ENCODE data around the gene FAHD2A.

Gene FAHD2A

GRCh38 chr2:95391641-95392310, 10.7 kb upstream of the FAHD2A start:
- no peak for DNase-seq (ENCODE audit: low read depth)
- no peak for TF ChIP-seq MYC (IDR thresholded peaks at IDR 0.05; ENCODE audit: low read depth, low read length)
- no peak for TF ChIP-seq MAX (IDR thresholded peaks at IDR 0.05; ENCODE audit: low read depth, low read length)
- no peak for TF ChIP-seq CTCF (IDR thresholded peaks at IDR 0.05; ENCODE audit: low read depth, low read length)
- TF ChIP-seq POLR2A (IDR thresholded peaks at IDR 0.05; ENCODE audit: extremely low read depth, insufficient read length), result no peak
- no peak overlapping the region for H3K4me3 ChIP-seq (ENCODE audit: low read depth, low read length)

GRCh38 chr2:95392320-95392719, 10.2 kb upstream of the FAHD2A start:
- no peak overlapping the region for H3K4me3 ChIP-seq (ENCODE audit: low read depth, low read length)
- TF ChIP-seq MAX (IDR thresholded peaks at IDR 0.05; ENCODE audit: low read depth, low read length) (no peak), POLR2A (IDR thresholded peaks at IDR 0.05; ENCODE audit: extremely low read depth, insufficient read length) (no peak), MYC (IDR thresholded peaks at IDR 0.05; ENCODE audit: low read depth, low read length) (no peak), CTCF (IDR thresholded peaks at IDR 0.05; ENCODE audit: low read depth, low read length) (no peak)
- DNase-seq (ENCODE audit: low read depth), result no peak

GRCh38 chr2:95392730-95393455, 9.6 kb upstream of the FAHD2A start:
- no peak overlapping the region for H3K4me3 ChIP-seq (ENCODE audit: low read depth, low read length)
- DNase-seq (ENCODE audit: low read depth), result no peak
- TF ChIP-seq MYC (IDR thresholded peaks at IDR 0.05; ENCODE audit: low read depth, low read length) (no peak), POLR2A (IDR thresholded peaks at IDR 0.05; ENCODE audit: extremely low read depth, insufficient read length) (no peak), MAX (IDR thresholded peaks at IDR 0.05; ENCODE audit: low read depth, low read length) (no peak), CTCF (IDR thresholded peaks at IDR 0.05; ENCODE audit: low read depth, low read length) (peak; percentile 44)

GRCh38 chr2:95393901-95394300, 8.6 kb upstream of the FAHD2A start:
- DNase-seq (ENCODE audit: low read depth), result no peak
- TF ChIP-seq MYC (IDR thresholded peaks at IDR 0.05; ENCODE audit: low read depth, low read length), result no peak
- no peak for TF ChIP-seq CTCF (IDR thresholded peaks at IDR 0.05; ENCODE audit: low read depth, low read length)
- TF ChIP-seq MAX (IDR thresholded peaks at IDR 0.05; ENCODE audit: low read depth, low read length), result no peak
- TF ChIP-seq POLR2A (IDR thresholded peaks at IDR 0.05; ENCODE audit: extremely low read depth, insufficient read length), result no peak
- H3K4me3 ChIP-seq (ENCODE audit: low read depth, low read length), result no peak overlapping the region

GRCh38 chr2:95399061-95399460, 3.4 kb upstream of the FAHD2A start:
- H3K4me3 ChIP-seq (ENCODE audit: low read depth, low read length), result no peak overlapping the region
- no peak for TF ChIP-seq CTCF (IDR thresholded peaks at IDR 0.05; ENCODE audit: low read depth, low read length)
- TF ChIP-seq MYC (IDR thresholded peaks at IDR 0.05; ENCODE audit: low read depth, low read length), result no peak
- TF ChIP-seq MAX (IDR thresholded peaks at IDR 0.05; ENCODE audit: low read depth, low read length), result no peak
- no peak for TF ChIP-seq POLR2A (IDR thresholded peaks at IDR 0.05; ENCODE audit: extremely low read depth, insufficient read length)
- DNase-seq (ENCODE audit: low read depth), result no peak
